ENCODE measurements around the gene HYAL2. TPM values are rescaled to one million over a fixed set of nuclear protein-coding genes. Genes with fewer than 3 reads are reported as not detected.

HYAL2 gene
- total and polyA plus RNA-seq, 9 of the 15 experiments (the other 6 are each of a cell fraction or from before 2014, with no cell fraction given), result 0.36 to 22.7 (median 11.4) TPM; not detected in 1

- Histone ChIP-seq H3K79me2 (ENCODE audit: control insufficient read depth, insufficient read depth, low read length) (peaks cover 22% of the 10 kb centered on the region), H4K20me1 (replicated peaks; ENCODE audit: control insufficient read depth, insufficient read depth, low read length) (no peaks in the 10 kb centered on the region), H3K4me1 (replicated peaks in 1 of 2; ENCODE audit: control insufficient read depth in 2 of 2, insufficient read depth in 2 of 2, low read length in 2 of 2) (peaks cover 33 to 77% of the 10 kb centered on the region in 2 experiments), H3K36me3 (ENCODE audit: control insufficient read depth, insufficient read depth, low read length) (peaks cover 23% of the 10 kb centered on the region; the same call in 2 of the 3 replicates), H3K4me3 (no peak overlapping the region), H3K9ac (ENCODE audit: insufficient read depth in 1 of 2, low read depth in 2 of 2, low read length in 2 of 2) (peak overlapping the region in 1 of 2 experiments; percentile 98; a peak in 2 of 4 replicates), H3K27ac (ENCODE audit: extremely low read depth, low read depth, low read length) (no peak overlapping the region; the same call in 2 of the 3 replicates), H3K9me1 (ENCODE audit: control insufficient read depth, insufficient read depth, low read length) (no peaks in the 10 kb centered on the region), H3K27me3 (ENCODE audit: control insufficient read depth in 2 of 2, insufficient read depth in 2 of 2, low read length in 2 of 2) (no peaks in the 10 kb centered on the region), H3K4me2 (ENCODE audit: insufficient read depth, low read length) (no peak overlapping the region), H2AFZ (ENCODE audit: low read depth, low read length) (no peak overlapping the region), H3K9me3 (replicated peaks; ENCODE audit: control insufficient read depth, insufficient read depth, low read depth, low read length) (no peaks in the 10 kb centered on the region)
- FAIRE-seq (no peak), DNase-seq (ENCODE audit: extremely low read depth in 1 of 4, low spot score in 3 of 4) (no peak), ATAC-seq (no peak)
- TF ChIP-seq ZBTB49 (CRISPR knock-in tag; IDR thresholded peaks at IDR 0.05; ENCODE audit: borderline replicate concordance) (no peak), RBM25 (IDR thresholded peaks at IDR 0.05; ENCODE audit: low read depth, low read length, severe bottlenecking) (peak; percentile 87), BCOR (IDR thresholded peaks at IDR 0.05) (peak; percentile 84), KDM1A (IDR thresholded peaks at IDR 0.05) (peak; percentile 35 to 57; a peak in 2 of 4 replicates), PRMT5 (CRISPR knock-in tag; IDR thresholded peaks at IDR 0.05) (no peak), ZNF584 (CRISPR knock-in tag; IDR thresholded peaks at IDR 0.05; ENCODE audit: low read depth) (no peak), RCOR1 (IDR thresholded peaks at IDR 0.05; ENCODE audit: borderline replicate concordance in 1 of 2, low read depth in 2 of 2, low read length in 2 of 2) (0 out of 4 replicates have a peak, but pooled peaks of 1 of the 2 experiments have one; percentile 35), RREB1 (CRISPR knock-in tag; IDR thresholded peaks at IDR 0.05) (no peak)
- CTCF ChIA-PET (ENCODE audit: low intra/inter-chr PET ratio), result no interaction called here
- in situ Hi-C loops (cut with MboI), result no loop called here
- no TSS peak for BruUV-seq (replicated peaks)
- intact Hi-C loops (cut with micrococcal nuclease), result no loop called here
- 91% methylated on average over 15 of the region's 16 CpGs for WGBS (ENCODE audit: insufficient coverage, low coverage, missing lambda C conversion rate)
- POLR2A ChIA-PET, result interaction anchor here (0.6 to 1.2 kb wide), 7 partner anchors 9 to 474 kb away, joined by 3 to 5 read pairs (median 3); partner anchors contain the start of genes HYAL1, IFRD2 and TUSC2
Observed at GRCh38 chr3:50319181-50319893, 3.2 kb downstream of the HYAL2 start.
